ENCODE measurements around the gene BMPR2.
"Not testable (repeated sequence)": the region's sequence is repeated elsewhere in the genome, so short reads cannot be mapped to it uniquely, and the experiment has no call there.

The BMPR2 gene

DNA sequence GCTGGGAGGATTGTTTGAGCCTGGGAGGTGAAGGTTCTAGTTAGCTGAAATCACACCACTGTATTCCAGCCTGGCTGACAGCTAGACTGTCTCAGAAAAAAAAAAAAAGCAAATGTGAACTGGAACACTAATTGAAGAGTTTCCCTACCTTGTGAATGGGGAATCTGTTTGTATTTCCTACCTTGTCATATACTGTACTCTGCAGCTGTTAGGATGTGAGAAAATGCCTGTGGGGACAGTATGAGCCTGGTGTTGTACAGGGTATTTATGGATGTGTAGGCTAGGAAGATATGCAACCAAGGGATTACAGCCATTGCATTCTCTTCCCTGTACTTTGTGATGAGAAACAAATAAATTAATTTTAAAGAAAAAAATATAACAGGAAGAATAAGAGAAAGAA is 145.3 kb downstream of the BMPR2 start:
- no peaks in the 10 kb centered on the region for H3K27me3 ChIP-seq (ENCODE audit: insufficient read depth, low read length)
- H3K36me3 ChIP-seq (ENCODE audit: insufficient read depth, low read length): peaks cover 20% of the 10 kb centered on the region
- H2AFZ ChIP-seq (ENCODE audit: low read length, unreplicated experiment): no peak overlapping the region
- H3K4me1 ChIP-seq (ENCODE audit: control insufficient read depth, insufficient read depth, low read length, unreplicated experiment): no peaks in the 10 kb centered on the region
- no peaks in the 10 kb centered on the region for H3K79me2 ChIP-seq (ENCODE audit: control insufficient read depth, insufficient read depth, low read length, unreplicated experiment)
- no peak overlapping the region for H3K27ac ChIP-seq (ENCODE audit: low read depth, low read length)
- no peak overlapping the region for H3K4me3 ChIP-seq (ENCODE audit: low read depth, low read length)

DNA sequence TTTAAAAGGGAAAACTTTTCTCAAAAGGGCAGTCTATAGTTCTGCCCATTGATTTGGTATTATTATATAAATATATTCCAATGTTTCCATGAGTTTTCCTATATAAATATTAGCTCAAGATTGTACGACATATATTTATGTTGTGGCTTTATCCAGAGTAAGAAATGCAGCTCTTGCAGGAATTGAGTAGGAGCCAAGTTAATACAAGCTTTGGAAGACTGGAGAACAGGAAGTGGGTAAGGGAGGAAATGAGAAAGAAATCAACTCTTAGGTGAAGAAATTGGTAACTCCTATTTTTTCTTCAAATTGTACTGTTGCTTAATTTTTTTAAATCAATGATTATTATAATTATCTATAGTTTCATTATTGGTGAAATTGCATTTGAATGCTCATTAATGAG is 153.3 kb downstream of the BMPR2 start:
- Histone ChIP-seq H3K79me2 (ENCODE audit: control insufficient read depth, insufficient read depth, low read length, unreplicated experiment) (no peaks in the 10 kb centered on the region), H3K36me3 (ENCODE audit: insufficient read depth, low read length) (peaks cover 11% of the 10 kb centered on the region; the same call in 1 of the 2 replicates), H3K4me3 (ENCODE audit: low read depth, low read length) (no peak overlapping the region), H3K27me3 (ENCODE audit: insufficient read depth, low read length) (no peaks in the 10 kb centered on the region), H3K4me1 (ENCODE audit: control insufficient read depth, insufficient read depth, low read length, unreplicated experiment) (peaks cover 7% of the 10 kb centered on the region), H2AFZ (ENCODE audit: low read length, unreplicated experiment) (no peak overlapping the region), H3K27ac (ENCODE audit: low read depth, low read length) (no peak overlapping the region)

DNA sequence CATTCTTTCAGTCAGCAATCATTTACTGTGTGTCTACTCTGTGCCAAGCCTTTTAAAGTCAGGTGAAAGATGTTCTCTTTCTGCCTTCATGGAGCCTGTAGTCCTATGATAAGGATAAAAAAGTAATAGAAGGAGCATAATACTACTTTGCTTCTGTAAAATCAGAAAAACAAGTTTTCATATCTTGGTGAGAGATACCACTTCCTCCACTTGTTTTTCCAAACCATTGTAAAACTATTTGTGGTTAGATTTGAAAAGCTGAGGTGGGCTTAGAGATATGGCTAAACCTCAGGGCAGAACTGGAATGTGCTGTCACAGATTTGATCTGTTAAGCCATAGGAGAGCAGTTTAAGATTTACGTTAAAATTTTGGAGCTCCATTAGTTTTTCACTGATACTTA is 153.9 kb downstream of the BMPR2 start:
- H3K79me2 ChIP-seq (ENCODE audit: control insufficient read depth, insufficient read depth, low read length, unreplicated experiment): no peaks in the 10 kb centered on the region
- peaks cover 7% of the 10 kb centered on the region for H3K4me1 ChIP-seq (ENCODE audit: control insufficient read depth, insufficient read depth, low read length, unreplicated experiment)
- no peak overlapping the region for H3K27ac ChIP-seq (ENCODE audit: low read depth, low read length)
- H3K4me3 ChIP-seq (ENCODE audit: low read depth, low read length): no peak overlapping the region
- H2AFZ ChIP-seq (ENCODE audit: low read length, unreplicated experiment): no peak overlapping the region
- peaks cover 11% of the 10 kb centered on the region; the same call in 1 of the 2 replicates for H3K36me3 ChIP-seq (ENCODE audit: insufficient read depth, low read length)
- no peaks in the 10 kb centered on the region for H3K27me3 ChIP-seq (ENCODE audit: insufficient read depth, low read length)

DNA sequence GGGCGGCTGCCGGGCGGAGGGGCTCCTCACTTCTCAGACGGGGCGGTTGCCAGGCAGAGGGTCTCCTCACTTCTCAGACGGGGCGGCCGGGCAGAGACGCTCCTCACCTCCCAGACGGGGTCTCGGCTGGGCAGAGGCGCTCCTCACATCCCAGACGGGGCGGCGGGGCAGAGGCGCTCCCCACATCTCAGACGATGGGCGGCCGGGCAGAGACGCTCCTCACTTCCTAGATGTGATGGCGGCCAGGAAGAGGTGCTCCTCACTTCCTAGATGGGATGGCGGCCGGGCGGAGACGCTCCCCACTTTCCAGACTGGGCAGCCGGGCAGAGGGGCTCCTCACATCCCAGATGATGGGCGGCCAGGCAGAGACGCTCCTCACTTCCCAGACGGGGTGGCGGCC is 159.2 kb downstream of the BMPR2 start:
- not testable (repeated sequence) for H3K27me3 ChIP-seq (ENCODE audit: insufficient read depth, low read length); H3K4me3 ChIP-seq (ENCODE audit: low read depth, low read length); H2AFZ ChIP-seq (ENCODE audit: low read length, unreplicated experiment); H3K27ac ChIP-seq (ENCODE audit: low read depth, low read length); H3K4me1 ChIP-seq (ENCODE audit: control insufficient read depth, insufficient read depth, low read length, unreplicated experiment); H3K79me2 ChIP-seq (ENCODE audit: control insufficient read depth, insufficient read depth, low read length, unreplicated experiment)
- H3K36me3 ChIP-seq (ENCODE audit: insufficient read depth, low read length): peaks cover 11% of the 10 kb centered on the region; the same call in 1 of the 2 replicates

DNA sequence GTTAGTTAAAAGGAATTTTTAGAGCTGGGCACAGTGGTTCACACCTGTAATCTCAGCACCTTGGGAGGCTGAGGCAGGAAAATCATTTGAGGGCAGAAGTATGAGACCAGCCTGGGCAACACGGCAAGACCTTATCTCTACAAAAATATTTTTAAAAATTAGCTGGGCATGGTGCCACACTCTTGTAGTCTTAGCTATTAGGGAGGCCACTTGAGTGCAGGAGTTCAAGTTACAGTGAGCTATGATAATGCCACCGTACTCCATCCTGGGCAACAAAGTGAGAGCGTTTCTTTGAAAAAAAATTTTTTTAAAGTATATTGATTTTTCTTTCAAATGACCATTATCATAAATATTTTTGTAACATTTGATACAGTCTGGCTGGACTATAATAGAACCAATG is 165.0 kb downstream of the BMPR2 start:
- Histone ChIP-seq H3K27me3 (ENCODE audit: insufficient read depth, low read length) (no peaks in the 10 kb centered on the region), H3K79me2 (ENCODE audit: control insufficient read depth, insufficient read depth, low read length, unreplicated experiment) (no peaks in the 10 kb centered on the region), H3K4me3 (ENCODE audit: low read depth, low read length) (no peak overlapping the region), H3K36me3 (ENCODE audit: insufficient read depth, low read length) (no peaks in the 10 kb centered on the region; the same call in 1 of the 2 replicates), H2AFZ (ENCODE audit: low read length, unreplicated experiment) (no peak overlapping the region), H3K4me1 (ENCODE audit: control insufficient read depth, insufficient read depth, low read length, unreplicated experiment) (no peaks in the 10 kb centered on the region), H3K27ac (ENCODE audit: low read depth, low read length) (no peak overlapping the region)

DNA sequence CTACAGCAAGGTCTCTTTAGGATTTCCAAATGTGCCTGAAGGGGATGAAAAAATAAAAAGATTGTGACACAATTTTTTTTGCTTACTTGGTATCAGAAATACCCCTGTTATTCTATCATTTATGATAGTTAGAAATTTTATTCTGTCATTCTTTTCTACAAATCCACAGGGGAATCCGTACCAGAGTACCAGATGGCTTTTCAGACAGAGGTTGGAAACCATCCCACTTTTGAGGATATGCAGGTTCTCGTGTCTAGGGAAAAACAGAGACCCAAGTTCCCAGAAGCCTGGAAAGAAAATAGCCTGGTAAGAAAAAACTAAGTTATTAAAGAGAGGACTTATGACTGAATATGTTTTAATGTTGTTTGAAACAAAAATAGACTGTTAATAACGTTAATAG is 166.0 kb downstream of the BMPR2 start:
- no peak overlapping the region for H2AFZ ChIP-seq (ENCODE audit: low read length, unreplicated experiment)
- H3K4me3 ChIP-seq (ENCODE audit: low read depth, low read length): no peak overlapping the region
- H3K27me3 ChIP-seq (ENCODE audit: insufficient read depth, low read length): no peaks in the 10 kb centered on the region
- H3K36me3 ChIP-seq (ENCODE audit: insufficient read depth, low read length): no peaks in the 10 kb centered on the region; the same call in 1 of the 2 replicates
- no peak overlapping the region for H3K27ac ChIP-seq (ENCODE audit: low read depth, low read length)
- H3K79me2 ChIP-seq (ENCODE audit: control insufficient read depth, insufficient read depth, low read length, unreplicated experiment): no peaks in the 10 kb centered on the region
- no peaks in the 10 kb centered on the region for H3K4me1 ChIP-seq (ENCODE audit: control insufficient read depth, insufficient read depth, low read length, unreplicated experiment)

DNA sequence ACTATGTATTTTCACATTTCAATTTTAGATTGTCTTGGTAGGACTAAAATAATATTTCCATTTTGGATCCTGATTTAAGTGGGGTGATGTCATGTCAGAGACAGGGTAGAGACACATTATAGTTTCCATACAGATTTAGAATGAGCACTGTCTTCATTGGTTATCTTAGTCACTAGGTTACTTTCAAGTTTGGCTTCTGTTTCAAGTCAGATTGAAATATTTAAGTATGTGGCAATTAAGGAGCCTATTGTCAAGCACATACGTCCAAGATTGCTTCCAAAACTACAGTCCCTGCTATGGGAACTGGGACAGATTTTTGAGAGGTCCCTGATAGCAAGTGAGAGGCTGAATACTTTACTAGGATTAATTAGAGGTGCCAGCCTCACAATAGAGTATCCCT is 169.4 kb downstream of the BMPR2 start:
- Histone ChIP-seq H3K4me1 (ENCODE audit: control insufficient read depth, insufficient read depth, low read length, unreplicated experiment) (no peaks in the 10 kb centered on the region), H2AFZ (ENCODE audit: low read length, unreplicated experiment) (no peak overlapping the region), H3K4me3 (ENCODE audit: low read depth, low read length) (no peak overlapping the region), H3K79me2 (ENCODE audit: control insufficient read depth, insufficient read depth, low read length, unreplicated experiment) (no peaks in the 10 kb centered on the region), H3K36me3 (ENCODE audit: insufficient read depth, low read length) (no peaks in the 10 kb centered on the region; the same call in 1 of the 2 replicates), H3K27me3 (ENCODE audit: insufficient read depth, low read length) (no peaks in the 10 kb centered on the region), H3K27ac (ENCODE audit: low read depth, low read length) (no peak overlapping the region)

DNA sequence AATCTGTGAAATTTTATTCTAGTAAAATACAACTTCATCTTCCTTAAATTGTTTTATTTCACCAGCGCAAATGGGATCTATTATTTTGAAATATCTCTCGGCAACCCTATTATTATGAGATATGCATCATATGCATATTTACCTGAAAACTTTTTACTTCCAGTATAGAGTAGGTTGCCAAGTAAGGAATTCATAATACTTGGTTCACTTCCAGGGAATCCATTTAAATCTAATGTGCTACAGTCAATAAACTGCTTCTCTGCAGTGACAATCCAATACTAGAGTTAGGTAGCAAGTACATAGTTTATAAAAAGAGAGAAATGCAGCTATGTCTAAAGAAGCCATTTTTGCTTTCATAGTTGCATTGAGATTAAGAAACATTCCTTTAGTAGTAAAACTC is 169.8 kb downstream of the BMPR2 start:
- Histone ChIP-seq H2AFZ (ENCODE audit: low read length, unreplicated experiment) (no peak overlapping the region), H3K27ac (ENCODE audit: low read depth, low read length) (no peak overlapping the region), H3K4me3 (ENCODE audit: low read depth, low read length) (no peak overlapping the region), H3K4me1 (ENCODE audit: control insufficient read depth, insufficient read depth, low read length, unreplicated experiment) (no peaks in the 10 kb centered on the region), H3K27me3 (ENCODE audit: insufficient read depth, low read length) (no peaks in the 10 kb centered on the region), H3K36me3 (ENCODE audit: insufficient read depth, low read length) (no peaks in the 10 kb centered on the region; the same call in 1 of the 2 replicates), H3K79me2 (ENCODE audit: control insufficient read depth, insufficient read depth, low read length, unreplicated experiment) (no peaks in the 10 kb centered on the region)

DNA sequence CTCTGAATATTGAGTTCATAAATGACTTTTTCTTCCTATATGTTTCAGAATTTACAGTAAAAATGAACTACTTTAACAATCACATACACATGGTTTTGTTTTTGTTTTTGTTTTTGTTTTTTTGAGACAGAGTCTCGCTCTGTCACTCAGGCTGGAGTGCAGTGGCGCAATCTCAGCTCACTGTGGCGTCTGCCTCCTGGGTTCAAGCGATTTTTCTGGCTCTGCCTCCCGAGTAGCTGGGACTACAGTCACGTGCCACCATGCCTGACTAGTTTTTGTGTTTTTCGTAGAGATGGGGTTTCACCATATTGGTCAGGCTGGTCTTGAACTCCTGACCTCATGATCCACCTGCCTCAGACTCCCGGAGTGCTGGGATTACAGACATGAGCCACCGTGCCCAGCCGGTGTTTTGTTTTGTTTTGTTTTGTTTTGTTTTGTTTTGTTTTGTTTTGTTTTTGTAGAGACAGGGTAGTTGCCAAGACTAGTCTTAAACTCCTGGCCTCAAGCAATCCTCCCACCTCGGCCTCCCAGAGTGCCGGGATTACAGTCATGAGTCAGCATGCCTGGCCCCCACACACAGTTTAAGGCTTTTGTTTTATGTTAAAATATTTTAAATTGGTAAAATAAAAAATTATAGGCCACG is 170.5 kb downstream of the BMPR2 start:
- H3K27ac ChIP-seq (ENCODE audit: low read depth, low read length); H3K4me3 ChIP-seq (ENCODE audit: low read depth, low read length); H3K36me3 ChIP-seq (ENCODE audit: insufficient read depth, low read length); H3K27me3 ChIP-seq (ENCODE audit: insufficient read depth, low read length); H3K79me2 ChIP-seq (ENCODE audit: control insufficient read depth, insufficient read depth, low read length, unreplicated experiment); H3K4me1 ChIP-seq (ENCODE audit: control insufficient read depth, insufficient read depth, low read length, unreplicated experiment); H2AFZ ChIP-seq (ENCODE audit: low read length, unreplicated experiment): not testable (repeated sequence)

DNA sequence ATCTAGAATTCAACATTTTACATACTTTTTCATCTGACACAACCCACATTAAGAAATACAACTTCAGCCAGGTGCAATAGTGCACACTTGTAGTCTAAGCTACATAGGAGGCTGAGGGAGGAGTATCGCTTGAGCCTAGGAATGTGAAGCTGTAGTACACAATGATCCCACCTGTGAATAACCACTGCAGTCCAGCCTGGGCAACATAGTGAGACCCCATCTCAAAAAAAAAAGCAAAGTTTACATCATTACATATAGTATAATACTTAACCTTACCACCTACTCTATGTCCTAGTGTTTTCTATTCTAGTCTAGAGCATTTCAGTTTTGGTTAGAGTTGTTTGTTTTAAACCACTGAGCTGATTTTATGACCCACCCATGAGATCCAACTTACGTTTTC is 172.1 kb downstream of the BMPR2 start:
- Histone ChIP-seq H3K36me3 (ENCODE audit: insufficient read depth, low read length) (peaks cover 3% of the 10 kb centered on the region; the same call in 1 of the 2 replicates), H3K27me3 (ENCODE audit: insufficient read depth, low read length) (no peaks in the 10 kb centered on the region), H3K79me2 (ENCODE audit: control insufficient read depth, insufficient read depth, low read length, unreplicated experiment) (no peaks in the 10 kb centered on the region)

DNA sequence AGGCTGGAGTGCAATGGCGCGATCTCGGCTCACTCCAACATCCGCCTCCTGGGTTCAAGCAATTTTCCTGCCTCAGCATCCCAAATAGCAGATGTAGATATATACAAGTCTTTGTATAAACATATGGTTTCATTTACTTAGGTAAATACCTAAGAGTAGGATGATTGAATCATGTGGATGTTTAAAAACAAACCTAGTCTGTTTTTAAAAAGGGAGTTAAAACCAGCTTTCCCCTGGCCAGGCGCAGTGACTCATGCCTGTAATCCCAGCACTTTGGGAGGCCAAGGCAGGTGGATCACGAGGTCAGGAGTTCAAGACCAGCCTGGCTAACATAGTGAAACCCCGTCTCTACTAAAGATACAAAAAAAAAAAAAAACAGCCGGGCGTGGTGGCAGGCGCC is 174.9 kb downstream of the BMPR2 start:
- H3K4me3 ChIP-seq (ENCODE audit: low read depth, low read length); H3K27ac ChIP-seq (ENCODE audit: low read depth, low read length); H3K4me1 ChIP-seq (ENCODE audit: control insufficient read depth, insufficient read depth, low read length, unreplicated experiment); H2AFZ ChIP-seq (ENCODE audit: low read length, unreplicated experiment); H3K27me3 ChIP-seq (ENCODE audit: insufficient read depth, low read length); H3K79me2 ChIP-seq (ENCODE audit: control insufficient read depth, insufficient read depth, low read length, unreplicated experiment): not testable (repeated sequence)
- peaks cover 18% of the 10 kb centered on the region for H3K36me3 ChIP-seq (ENCODE audit: insufficient read depth, low read length)

More for the DNA sequence above, 172.1 kb downstream of the BMPR2 start:
- H3K4me1 ChIP-seq (ENCODE audit: control insufficient read depth, insufficient read depth, low read length, unreplicated experiment): no peaks in the 10 kb centered on the region
- H3K4me3 ChIP-seq (ENCODE audit: low read depth, low read length): no peak overlapping the region
- no peak overlapping the region for H2AFZ ChIP-seq (ENCODE audit: low read length, unreplicated experiment)
- no peak overlapping the region for H3K27ac ChIP-seq (ENCODE audit: low read depth, low read length)
